Measurements from ENCODE around the gene PTPRN2. TPM values are rescaled to one million over a fixed set of nuclear protein-coding genes. Genes with fewer than 3 reads are reported as not detected.

PTPRN2 gene
- polyA plus RNA-seq, 1 of the 3 experiments (the other 2 are of a cell fraction), result 4.0 TPM

DNA sequence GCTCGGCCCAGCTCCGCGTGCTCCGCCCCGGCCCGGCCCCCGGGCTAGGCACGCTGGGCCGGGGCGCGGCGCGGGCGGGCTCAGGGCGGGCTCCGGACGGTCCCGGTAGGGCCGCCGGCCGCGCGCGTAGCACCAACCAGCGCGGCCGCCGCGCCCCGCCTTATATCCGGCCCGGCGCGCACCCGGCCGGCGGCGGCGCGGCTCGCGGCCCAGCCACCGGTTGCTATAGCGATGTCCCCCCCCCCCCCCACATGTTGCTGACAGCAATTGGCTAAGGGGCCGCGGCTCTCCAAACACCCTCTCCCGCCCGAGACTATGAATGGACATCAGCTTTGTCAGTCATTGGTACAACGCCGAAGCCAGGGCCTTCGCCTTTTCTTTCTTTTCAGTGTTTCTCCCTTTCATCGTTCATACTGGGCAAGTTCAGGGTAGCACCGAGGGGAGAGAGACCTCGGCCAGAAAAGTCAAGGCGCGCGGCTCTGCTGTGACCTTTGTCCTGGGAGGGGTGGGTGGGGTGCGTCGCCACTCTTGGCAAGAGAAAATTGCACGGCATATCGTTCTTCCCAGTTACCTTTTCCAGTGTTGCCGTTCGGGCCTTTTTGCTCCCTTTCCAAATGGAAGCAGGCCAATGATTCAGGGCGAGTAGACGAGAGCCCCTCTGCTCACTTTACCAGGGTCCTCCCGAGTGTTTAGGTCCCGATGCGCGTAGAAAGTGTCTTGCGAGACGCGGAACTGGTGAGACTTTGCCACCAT lies 896.6 kb downstream of the PTPRN2 start (continued):
- TF ChIP-seq, protein P1, sequence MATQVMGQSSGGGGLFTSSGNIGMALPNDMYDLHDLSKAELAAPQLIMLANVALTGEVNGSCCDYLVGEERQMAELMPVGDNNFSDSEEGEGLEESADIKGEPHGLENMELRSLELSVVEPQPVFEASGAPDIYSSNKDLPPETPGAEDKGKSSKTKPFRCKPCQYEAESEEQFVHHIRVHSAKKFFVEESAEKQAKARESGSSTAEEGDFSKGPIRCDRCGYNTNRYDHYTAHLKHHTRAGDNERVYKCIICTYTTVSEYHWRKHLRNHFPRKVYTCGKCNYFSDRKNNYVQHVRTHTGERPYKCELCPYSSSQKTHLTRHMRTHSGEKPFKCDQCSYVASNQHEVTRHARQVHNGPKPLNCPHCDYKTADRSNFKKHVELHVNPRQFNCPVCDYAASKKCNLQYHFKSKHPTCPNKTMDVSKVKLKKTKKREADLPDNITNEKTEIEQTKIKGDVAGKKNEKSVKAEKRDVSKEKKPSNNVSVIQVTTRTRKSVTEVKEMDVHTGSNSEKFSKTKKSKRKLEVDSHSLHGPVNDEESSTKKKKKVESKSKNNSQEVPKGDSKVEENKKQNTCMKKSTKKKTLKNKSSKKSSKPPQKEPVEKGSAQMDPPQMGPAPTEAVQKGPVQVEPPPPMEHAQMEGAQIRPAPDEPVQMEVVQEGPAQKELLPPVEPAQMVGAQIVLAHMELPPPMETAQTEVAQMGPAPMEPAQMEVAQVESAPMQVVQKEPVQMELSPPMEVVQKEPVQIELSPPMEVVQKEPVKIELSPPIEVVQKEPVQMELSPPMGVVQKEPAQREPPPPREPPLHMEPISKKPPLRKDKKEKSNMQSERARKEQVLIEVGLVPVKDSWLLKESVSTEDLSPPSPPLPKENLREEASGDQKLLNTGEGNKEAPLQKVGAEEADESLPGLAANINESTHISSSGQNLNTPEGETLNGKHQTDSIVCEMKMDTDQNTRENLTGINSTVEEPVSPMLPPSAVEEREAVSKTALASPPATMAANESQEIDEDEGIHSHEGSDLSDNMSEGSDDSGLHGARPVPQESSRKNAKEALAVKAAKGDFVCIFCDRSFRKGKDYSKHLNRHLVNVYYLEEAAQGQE (IDR thresholded peaks at IDR 0.05; ENCODE audit: low read depth, low read length), result no peak
- TF ChIP-seq MEF2A (IDR thresholded peaks at IDR 0.05; ENCODE audit: borderline replicate concordance, low read depth), result no peak
- TF ChIP-seq EP300 (IDR thresholded peaks at IDR 0.05; ENCODE audit: borderline replicate concordance in 1 of 2, low read depth in 1 of 2, low read length in 1 of 2), result no peak
- no peak for TF ChIP-seq GABPA (IDR thresholded peaks at IDR 0.05; ENCODE audit: low read depth)
- peak; percentile 20 for TF ChIP-seq CHD2 (IDR thresholded peaks at IDR 0.05; ENCODE audit: low read length, partially characterized antibody)
- TF ChIP-seq RFX5 (IDR thresholded peaks at IDR 0.05; ENCODE audit: low read length), result no peak
- TF ChIP-seq JUND (IDR thresholded peaks at IDR 0.05), result no peak
- TF ChIP-seq, protein P2, sequence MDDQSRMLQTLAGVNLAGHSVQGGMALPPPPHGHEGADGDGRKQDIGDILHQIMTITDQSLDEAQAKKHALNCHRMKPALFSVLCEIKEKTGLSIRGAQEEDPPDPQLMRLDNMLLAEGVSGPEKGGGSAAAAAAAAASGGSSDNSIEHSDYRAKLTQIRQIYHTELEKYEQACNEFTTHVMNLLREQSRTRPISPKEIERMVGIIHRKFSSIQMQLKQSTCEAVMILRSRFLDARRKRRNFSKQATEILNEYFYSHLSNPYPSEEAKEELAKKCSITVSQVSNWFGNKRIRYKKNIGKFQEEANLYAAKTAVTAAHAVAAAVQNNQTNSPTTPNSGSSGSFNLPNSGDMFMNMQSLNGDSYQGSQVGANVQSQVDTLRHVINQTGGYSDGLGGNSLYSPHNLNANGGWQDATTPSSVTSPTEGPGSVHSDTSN (IDR thresholded peaks at IDR 0.05), result peak; percentile 95
- no peak for TF ChIP-seq POLR2AphosphoS5 (IDR thresholded peaks at IDR 0.05; ENCODE audit: low read depth, low read length)
- TF ChIP-seq MXI1 (IDR thresholded peaks at IDR 0.05; ENCODE audit: low read depth, low read length), result peak; percentile 43
- TF ChIP-seq TCF12 (IDR thresholded peaks at IDR 0.05), result no peak
- TF ChIP-seq NRF1 (IDR thresholded peaks at IDR 0.05; ENCODE audit: low read depth, low read length), result peak; percentile 6; the same call in 1 of the 2 replicates
- TF ChIP-seq YY1 (IDR thresholded peaks at IDR 0.05; ENCODE audit: low read depth), result no peak

DNA sequence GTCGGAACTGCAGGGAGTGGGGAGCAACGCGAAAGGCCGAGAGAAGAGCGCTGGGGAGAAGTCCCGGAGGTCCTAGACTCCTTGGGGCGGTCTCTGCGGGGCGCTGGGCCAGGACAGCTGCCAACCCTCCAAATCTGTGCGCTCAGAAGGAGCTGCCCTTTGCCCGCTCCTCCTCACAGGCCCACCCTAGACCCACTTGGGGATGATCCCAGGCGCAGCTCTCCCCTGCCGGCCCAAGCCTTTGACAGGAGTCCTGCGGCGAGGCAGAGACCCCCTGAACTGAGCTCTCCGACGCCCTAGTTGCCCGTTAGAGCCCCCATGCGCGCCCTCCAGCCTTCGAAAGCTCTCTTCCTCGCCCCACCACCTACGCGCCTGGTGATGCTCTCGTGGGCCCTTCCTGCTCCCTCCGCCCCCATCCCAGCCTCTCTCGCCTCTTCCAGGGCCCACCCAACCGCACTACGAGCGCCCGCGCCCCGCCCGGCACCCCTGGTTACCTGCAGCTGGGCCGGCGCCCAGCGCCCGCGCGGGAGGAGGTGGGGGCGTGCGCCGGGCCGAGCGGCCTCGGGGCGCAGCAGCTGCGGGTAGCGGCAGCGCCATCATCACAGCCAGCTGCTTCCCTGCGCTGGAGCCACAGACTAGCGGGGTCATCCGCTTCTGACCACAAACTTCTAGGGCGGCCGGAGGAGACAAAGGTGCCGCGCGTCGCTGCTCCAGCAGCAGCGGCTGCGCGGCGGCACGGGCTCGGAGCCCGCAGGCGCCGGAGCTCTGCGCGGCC lies 897.4 kb downstream of the PTPRN2 start:
- WGBS (ENCODE audit: low lambda C conversion rate), result 4% methylated on average over 20 of the region's 70 CpGs
- Histone ChIP-seq H3K27ac (ENCODE audit: low read depth in 2 of 2, low read length in 1 of 2) (peak overlapping the region in 1 of 2 experiments; percentile 89; a peak in 2 of 4 replicates), H3K36me3 (replicated peaks in 1 of 2; ENCODE audit: control insufficient read depth in 1 of 2, insufficient read depth in 2 of 2, low read length in 1 of 2) (no peaks in the 10 kb centered on the region), H3K4me2 (peak overlapping the region; percentile 98), H3K4me1 (ENCODE audit: control insufficient read depth in 1 of 2, insufficient read depth in 2 of 2, low read depth in 1 of 2, low read length in 1 of 2) (peaks cover 0 to 17% of the 10 kb centered on the region in 2 experiments; a peak in 1 of 4 replicates), H3K27me3 (ENCODE audit: insufficient read depth) (no peaks in the 10 kb centered on the region), H3K9me2 (no peaks in the 10 kb centered on the region), H3K9ac (peak overlapping the region; percentile 74), H3K79me2 (ENCODE audit: insufficient read depth) (peaks cover 5% of the 10 kb centered on the region; the same call in 1 of the 2 replicates), H3K9me3 (no peaks in the 10 kb centered on the region), H4K20me1 (ENCODE audit: insufficient read depth) (no peaks in the 10 kb centered on the region), H3K4me3 (ENCODE audit: low read depth in 2 of 2, low read length in 1 of 2) (peak overlapping the region; percentile 86 to 96), H3F3A (replicated peaks; ENCODE audit: insufficient read depth) (peaks cover 14% of the 10 kb centered on the region), H2AFZ (ENCODE audit: low read depth) (peak overlapping the region; percentile 87)
- POLR2A ChIA-PET, result interaction anchor here (0.9 to 1.4 kb wide), 6 partner anchors 10 to 62 kb away, joined by 3 to 10 read pairs (median 5); no protein-coding TSS in a partner anchor
- CTCF ChIA-PET, result interaction anchor here (0.7 to 2.2 kb wide), 13 partner anchors 9 to 302 kb away, joined by 3 to 10 read pairs (median 4); no protein-coding TSS in a partner anchor
- peak; percentile 92 for DNase-seq
- TF ChIP-seq POLR2AphosphoS5 (IDR thresholded peaks at IDR 0.05; ENCODE audit: low read depth, low read length), result no peak
- TF ChIP-seq, protein P2 (IDR thresholded peaks at IDR 0.05), result no peak
- TF ChIP-seq MEF2A (IDR thresholded peaks at IDR 0.05; ENCODE audit: borderline replicate concordance, low read depth), result no peak
- TF ChIP-seq CHD2 (IDR thresholded peaks at IDR 0.05; ENCODE audit: low read length, partially characterized antibody), result no peak
- no peak for TF ChIP-seq RFX5 (IDR thresholded peaks at IDR 0.05; ENCODE audit: low read length)
- no peak for TF ChIP-seq RCOR1 (IDR thresholded peaks at IDR 0.05; ENCODE audit: low read length)
- TF ChIP-seq, protein P3, sequence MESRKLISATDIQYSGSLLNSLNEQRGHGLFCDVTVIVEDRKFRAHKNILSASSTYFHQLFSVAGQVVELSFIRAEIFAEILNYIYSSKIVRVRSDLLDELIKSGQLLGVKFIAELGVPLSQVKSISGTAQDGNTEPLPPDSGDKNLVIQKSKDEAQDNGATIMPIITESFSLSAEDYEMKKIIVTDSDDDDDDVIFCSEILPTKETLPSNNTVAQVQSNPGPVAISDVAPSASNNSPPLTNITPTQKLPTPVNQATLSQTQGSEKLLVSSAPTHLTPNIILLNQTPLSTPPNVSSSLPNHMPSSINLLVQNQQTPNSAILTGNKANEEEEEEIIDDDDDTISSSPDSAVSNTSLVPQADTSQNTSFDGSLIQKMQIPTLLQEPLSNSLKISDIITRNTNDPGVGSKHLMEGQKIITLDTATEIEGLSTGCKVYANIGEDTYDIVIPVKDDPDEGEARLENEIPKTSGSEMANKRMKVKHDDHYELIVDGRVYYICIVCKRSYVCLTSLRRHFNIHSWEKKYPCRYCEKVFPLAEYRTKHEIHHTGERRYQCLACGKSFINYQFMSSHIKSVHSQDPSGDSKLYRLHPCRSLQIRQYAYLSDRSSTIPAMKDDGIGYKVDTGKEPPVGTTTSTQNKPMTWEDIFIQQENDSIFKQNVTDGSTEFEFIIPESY (IDR thresholded peaks at IDR 0.05; ENCODE audit: borderline replicate concordance, low read depth), result no peak
- TF ChIP-seq SMC3 (IDR thresholded peaks at IDR 0.05; ENCODE audit: low read depth, low read length), result 0 out of 2 replicates have a peak, but pooled peaks have one; percentile 17
- TF ChIP-seq EZH2phosphoT487 (IDR thresholded peaks at IDR 0.05; ENCODE audit: borderline replicate concordance, low read depth), result no peak
- no peak for TF ChIP-seq FOSL2 (IDR thresholded peaks at IDR 0.05; ENCODE audit: borderline replicate concordance, low read depth)
- TF ChIP-seq TCF12 (IDR thresholded peaks at IDR 0.05), result no peak
- TF ChIP-seq MXI1 (IDR thresholded peaks at IDR 0.05; ENCODE audit: low read depth, low read length), result peak; percentile 53; the same call in 1 of the 2 replicates
- no peak for TF ChIP-seq RXRA (IDR thresholded peaks at IDR 0.05; ENCODE audit: borderline replicate concordance, low read depth)
- TF ChIP-seq ELF1 (IDR thresholded peaks at IDR 0.05), result no peak
- 0 out of 2 replicates have a peak, but pooled peaks have one; percentile 15 for TF ChIP-seq RAD21 (IDR thresholded peaks at IDR 0.05; ENCODE audit: low read length)
